Loucy (cell line): ENCODE results near the gene NAV1.
"Not testable (repeated sequence)": the region's sequence is repeated elsewhere in the genome, so short reads cannot be mapped to it uniquely, and the experiment has no call there.

Experiments used
- H2AFZ ChIP-seq: fragments of 200-600 bp; sonication (generic); 2 replicates; pipeline ENCODE4 v1.6.0; 2016; ENCODE audit warnings: antibody characterized with exemption, mild to moderate bottlenecking, low read length, moderate library complexity
- H3F3A ChIP-seq: fragments of 200-600 bp; 2 replicates; pipeline ENCODE4 v1.6.0; 2016; ENCODE audit warnings: antibody characterized with exemption, low read depth, mild to moderate bottlenecking
- H3K27me3 ChIP-seq: fragments of 200-600 bp; sonication (generic); 2 replicates; pipeline ENCODE4 v1.6.1; 2014; ENCODE audit warnings: low read length, mild to moderate bottlenecking; ENCODE audit not compliant: insufficient read depth, poor library complexity, severe bottlenecking
- H3K36me3 ChIP-seq: fragments of 200-600 bp; sonication (generic); 2 replicates; pipeline ENCODE4 v1.6.1; 2016; ENCODE audit warnings: low read length; ENCODE audit not compliant: insufficient read depth
- H3K4me1 ChIP-seq: fragments of 200-600 bp; sonication (generic); 2 replicates; pipeline ENCODE4 v1.5.1; 2014; ENCODE audit warnings: low read length, mild to moderate bottlenecking; ENCODE audit not compliant: insufficient read depth, poor library complexity, severe bottlenecking
- H3K4me2 ChIP-seq: fragments of 200-600 bp; sonication (generic); 2 replicates; pipeline ENCODE4 v1.6.0; 2014; ENCODE audit warnings: antibody characterized with exemption, low read length, low read depth, mild to moderate bottlenecking; ENCODE audit not compliant: poor library complexity, severe bottlenecking
- H3K4me3 ChIP-seq: fragments of 200-600 bp; sonication (generic); 2 replicates; pipeline ENCODE4 v1.5.1; 2014; ENCODE audit warnings: low read length, mild to moderate bottlenecking, mixed read lengths; ENCODE audit not compliant: poor library complexity, severe bottlenecking
- H3K79me2 ChIP-seq: fragments of 200-600 bp; sonication (generic); 2 replicates; pipeline ENCODE4 v1.6.1; 2014; ENCODE audit warnings: low read length; ENCODE audit not compliant: insufficient read depth
- H3K9ac ChIP-seq: fragments of 200-600 bp; sonication (generic); 2 replicates; pipeline ENCODE4 v1.6.0; 2014; ENCODE audit warnings: mild to moderate bottlenecking, low read depth, low read length, moderate library complexity; ENCODE audit not compliant: poor library complexity, severe bottlenecking
- H3K9me2 ChIP-seq: fragments of 200-600 bp; sonication (generic); replicated peaks from 2 replicates; pipeline ENCODE4 v1.6.1; 2016; ENCODE audit warnings: low read depth, low read length, mixed read lengths
- H3K9me3 ChIP-seq: fragments of 200-600 bp; sonication (generic); 2 replicates; pipeline ENCODE4 v1.6.1; 2014; ENCODE audit warnings: mild to moderate bottlenecking, antibody characterized with exemption, low read length, low read depth; ENCODE audit not compliant: insufficient read depth
- H4K20me1 ChIP-seq: fragments of 200-600 bp; sonication (generic); 2 replicates; pipeline ENCODE4 v1.6.0; 2014; ENCODE audit warnings: antibody characterized with exemption, low read length, mild to moderate bottlenecking; ENCODE audit not compliant: insufficient read depth, poor library complexity, severe bottlenecking
- EZH2phosphoT487 ChIP-seq: fragments of 200-600 bp; IDR thresholded peaks from 2 replicates; pipeline ENCODE4 v1.6.1; 2018; ENCODE audit warnings: antibody characterized with exemption, mild to moderate bottlenecking, moderate library complexity, borderline replicate concordance
- TF ChIP-seq, protein P1 (sequence below): fragments of 200-600 bp; sonication (generic); conservative IDR thresholded peaks from 2 replicates; pipeline ENCODE4 v1.5.1; 2014; ENCODE audit warnings: mild to moderate bottlenecking, antibody characterized with exemption, low read length

Gene NAV1

DNA sequence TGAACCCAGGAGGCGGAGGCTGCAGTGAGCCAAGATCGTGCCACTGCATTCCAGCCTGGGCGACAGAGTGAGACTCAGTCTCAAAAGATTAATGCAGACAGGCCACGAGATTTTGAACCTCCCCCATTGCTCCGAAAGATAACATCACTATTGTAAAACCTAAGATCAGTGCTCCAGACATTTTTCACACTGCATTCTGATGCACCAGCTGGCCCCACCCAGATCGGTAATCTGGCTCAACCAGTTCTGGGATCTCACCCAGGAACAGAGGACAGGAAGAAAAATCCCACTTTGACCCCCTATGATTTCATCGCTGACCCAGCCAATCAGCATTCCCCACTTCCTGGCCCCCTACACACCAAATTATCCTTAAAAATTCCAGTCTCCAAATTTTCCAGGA is 21.3 kb upstream of the NAV1 start:
- Histone ChIP-seq H3K27me3 (no peaks in the 10 kb centered on the region), H3K4me1 (no peaks in the 10 kb centered on the region), H3F3A (no peaks in the 10 kb centered on the region), H3K9me2 (no peaks in the 10 kb centered on the region), H3K36me3 (no peaks in the 10 kb centered on the region), H2AFZ (no peak overlapping the region), H4K20me1 (no peaks in the 10 kb centered on the region), H3K4me2 (no peak overlapping the region), H3K9ac (no peak overlapping the region), H3K79me2 (no peaks in the 10 kb centered on the region), H3K9me3 (no peaks in the 10 kb centered on the region), H3K4me3 (no peak overlapping the region)
- TF ChIP-seq, protein P1, sequence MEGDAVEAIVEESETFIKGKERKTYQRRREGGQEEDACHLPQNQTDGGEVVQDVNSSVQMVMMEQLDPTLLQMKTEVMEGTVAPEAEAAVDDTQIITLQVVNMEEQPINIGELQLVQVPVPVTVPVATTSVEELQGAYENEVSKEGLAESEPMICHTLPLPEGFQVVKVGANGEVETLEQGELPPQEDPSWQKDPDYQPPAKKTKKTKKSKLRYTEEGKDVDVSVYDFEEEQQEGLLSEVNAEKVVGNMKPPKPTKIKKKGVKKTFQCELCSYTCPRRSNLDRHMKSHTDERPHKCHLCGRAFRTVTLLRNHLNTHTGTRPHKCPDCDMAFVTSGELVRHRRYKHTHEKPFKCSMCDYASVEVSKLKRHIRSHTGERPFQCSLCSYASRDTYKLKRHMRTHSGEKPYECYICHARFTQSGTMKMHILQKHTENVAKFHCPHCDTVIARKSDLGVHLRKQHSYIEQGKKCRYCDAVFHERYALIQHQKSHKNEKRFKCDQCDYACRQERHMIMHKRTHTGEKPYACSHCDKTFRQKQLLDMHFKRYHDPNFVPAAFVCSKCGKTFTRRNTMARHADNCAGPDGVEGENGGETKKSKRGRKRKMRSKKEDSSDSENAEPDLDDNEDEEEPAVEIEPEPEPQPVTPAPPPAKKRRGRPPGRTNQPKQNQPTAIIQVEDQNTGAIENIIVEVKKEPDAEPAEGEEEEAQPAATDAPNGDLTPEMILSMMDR, result no peak
- TF ChIP-seq EZH2phosphoT487, result no peak

DNA sequence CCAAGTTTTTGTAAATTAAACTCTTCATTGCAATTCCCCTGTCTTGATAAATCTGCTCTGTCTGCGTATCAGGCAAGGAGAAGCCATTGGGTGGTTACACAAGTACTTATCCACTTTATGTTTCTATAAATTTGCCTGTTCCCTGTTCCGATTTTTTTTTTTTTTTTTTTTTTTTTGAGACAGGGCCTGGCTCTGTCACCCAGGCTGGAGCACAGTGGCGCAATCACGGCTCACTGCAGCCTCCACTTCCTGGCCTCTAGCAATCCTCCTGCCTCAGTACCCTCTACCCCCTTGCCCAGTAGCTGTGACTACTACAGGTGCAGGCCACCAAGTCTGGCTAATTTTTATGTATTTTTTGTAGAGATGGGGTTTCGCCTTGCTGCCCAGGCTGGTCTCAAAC is 20.9 kb upstream of the NAV1 start:
- Histone ChIP-seq H3F3A (no peaks in the 10 kb centered on the region), H3K9me2 (no peaks in the 10 kb centered on the region), H3K9ac (no peak overlapping the region), H3K4me2 (no peak overlapping the region), H3K4me3 (no peak overlapping the region), H3K79me2 (no peaks in the 10 kb centered on the region), H2AFZ (no peak overlapping the region), H3K36me3 (no peaks in the 10 kb centered on the region), H3K9me3 (no peaks in the 10 kb centered on the region), H3K4me1 (no peaks in the 10 kb centered on the region), H4K20me1 (no peaks in the 10 kb centered on the region), H3K27me3 (no peaks in the 10 kb centered on the region)
- TF ChIP-seq, protein P1, result no peak
- TF ChIP-seq EZH2phosphoT487, result no peak

GRCh38 chr1:201520046-201520575 is 18.8 kb upstream of the NAV1 start:
- H3K4me3 ChIP-seq, H3K79me2 ChIP-seq, H4K20me1 ChIP-seq, H3K9ac ChIP-seq, H3K27me3 ChIP-seq, H3K9me3 ChIP-seq, H3K36me3 ChIP-seq, H3F3A ChIP-seq, H2AFZ ChIP-seq, H3K4me1 ChIP-seq, H3K4me2 ChIP-seq, H3K9me2 ChIP-seq: not testable (repeated sequence)

DNA sequence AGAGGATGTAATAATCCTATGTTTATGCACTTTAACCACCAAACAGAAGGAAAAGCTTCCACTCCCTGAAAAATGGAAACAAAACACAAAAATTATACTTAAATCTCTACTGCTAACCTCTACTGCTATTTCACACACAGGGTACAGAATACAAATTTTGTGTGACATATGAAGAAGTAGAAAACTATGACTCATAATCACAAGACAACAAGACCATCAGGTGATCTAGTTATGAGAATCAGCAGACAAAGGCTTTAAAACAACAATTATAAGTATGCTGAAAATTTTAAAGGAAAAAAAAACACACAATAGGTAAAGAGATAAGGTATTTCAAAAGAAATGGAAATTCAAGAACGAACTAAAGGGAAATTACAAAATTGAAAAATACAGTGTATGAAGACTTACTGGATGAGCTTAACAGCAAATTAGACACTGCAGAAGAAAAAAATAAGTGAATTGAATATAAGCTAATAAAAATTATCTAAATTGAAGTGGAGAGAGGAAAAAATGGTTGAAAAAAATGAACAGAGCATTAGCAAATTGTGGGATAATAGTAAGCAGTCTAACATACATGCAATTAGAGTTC is 13.6 kb upstream of the NAV1 start:
- Histone ChIP-seq H3F3A (no peaks in the 10 kb centered on the region), H4K20me1 (peaks cover under 1% of the 10 kb centered on the region)
- TF ChIP-seq, protein P1, result no peak
- no peak for TF ChIP-seq EZH2phosphoT487

More for the DNA sequence above, 13.6 kb upstream of the NAV1 start:
- Histone ChIP-seq H2AFZ (no peak overlapping the region), H3K4me2 (no peak overlapping the region), H3K9me3 (no peaks in the 10 kb centered on the region), H3K36me3 (no peaks in the 10 kb centered on the region), H3K9me2 (no peaks in the 10 kb centered on the region), H3K27me3 (no peaks in the 10 kb centered on the region), H3K4me1 (no peaks in the 10 kb centered on the region), H3K79me2 (no peaks in the 10 kb centered on the region), H3K4me3 (no peak overlapping the region), H3K9ac (no peak overlapping the region)
